Left lung (tissue), 10 donors: ENCODE results near the gene REPS1. TPM values are rescaled to one million over a fixed set of nuclear protein-coding genes. Genes with fewer than 3 reads are reported as not detected.

Source experiments
- ATAC-seq: fragments of 200-7000 bp; cut with Tn5 transposase; one replicate; pipeline ENCODE4 v1.9.1; 2020; ENCODE audit warnings: moderate library complexity
- DNase-seq, 4 donors: peaks; one replicate each; pipeline ENCODE4 v3.0.0-alpha.2; 2013 to 2020
- H3K27ac ChIP-seq, 2 donors: fragments of 200-600 bp; sonication (generic) in 1 of 2; one replicate each; pipeline versions ENCODE4 v1.5.0 to v1.8.0; 2020 to 2021
- H3K27me3 ChIP-seq, 2 donors: fragments of 200-600 bp; sonication (generic) in 1 of 2; one replicate each; pipeline versions ENCODE4 v1.5.0 to v1.8.0; 2020 to 2021
- H3K36me3 ChIP-seq, 2 donors: fragments of 200-600 bp; sonication (generic) in 1 of 2; one replicate each; pipeline versions ENCODE4 v1.5.0 to v1.8.0; 2020 to 2021
- H3K4me1 ChIP-seq, 2 donors: fragments of 200-600 bp; one replicate each; pipeline ENCODE4 v1.8.0; 2021
- H3K4me3 ChIP-seq, 2 donors: fragments of 200-600 bp; sonication (generic) in 1 of 2; one replicate each; pipeline versions ENCODE4 v1.5.0 to v1.8.0; 2020 to 2021; ENCODE audit warnings: mild to moderate bottlenecking in 1 of 2
- H3K9me3 ChIP-seq, 2 donors: fragments of 200-600 bp; sonication (generic) in 1 of 2; one replicate each; pipeline versions ENCODE4 v1.5.0 to v1.8.0; 2020 to 2021
- CTCF ChIP-seq, 2 donors: fragments of 200-600 bp; sonication (generic) in 1 of 2; IDR thresholded peaks; one replicate each; pipeline versions ENCODE4 v1.5.0 to v1.8.0; 2021; ENCODE audit warnings: antibody characterized with exemption in 2 of 2
- intact Hi-C, 2 donors: fragments of 100-400 bp; cut with DNase I; formaldehyde crosslinking; loops; one replicate each; pipeline versions ENCODE4 v1.11.2 to v1.14.2; 2022
- polyA plus RNA-seq, 6 donors: library from polyadenylated mRNA; unstranded; fragments of 120-200 nt; gene quantifications; one replicate each; pipeline ENCODE4 v1.2.1, GENCODE V29; 2013; ENCODE audit not compliant: insufficient read length in 6 of 6
- total RNA-seq, 2 donors: library from RNA; stranded (reverse); fragmentation: NEBNext Ultra II Directional; extraction: Animal tissue kit (Norgen Biotek cat#: 25700); gene quantifications; one replicate each; pipeline ENCODE4 v1.2.1, GENCODE V29; 2021
- donor health status: DM: no; HTN: yes; CAD: no.
- donor health status: DM: no; HTN: no; CAD: no.

Gene REPS1
- total and polyA plus RNA-seq, 8 donors = 29.3 to 83.9 (median 63.6) TPM

GRCh38 chr6:138897031-138897430 is 91.0 kb downstream of the REPS1 start:
- DNase-seq = no peak
- Histone ChIP-seq H3K9me3 (no peaks in the 10 kb centered on the region), H3K4me1 (no peaks in the 10 kb centered on the region), H3K4me3 (no peak overlapping the region), H3K36me3 (peaks cover 0 to 29% of the 10 kb centered on the region in 2 donors), H3K27ac (no peak overlapping the region), H3K27me3 (no peaks in the 10 kb centered on the region)
- no peak for ATAC-seq
- intact Hi-C loops = no loop called here
- TF ChIP-seq CTCF (IDR thresholded peaks at IDR 0.05) = no peak

GRCh38 chr6:138896104-138896756 is 91.8 kb downstream of the REPS1 start:
- Histone ChIP-seq H3K27ac (no peak overlapping the region), H3K27me3 (no peaks in the 10 kb centered on the region), H3K4me1 (no peaks in the 10 kb centered on the region), H3K9me3 (no peaks in the 10 kb centered on the region), H3K4me3 (no peak overlapping the region), H3K36me3 (peaks cover 0 to 21% of the 10 kb centered on the region in 2 donors)
- intact Hi-C loops = no loop called here
- ATAC-seq = no peak
- TF ChIP-seq CTCF (IDR thresholded peaks at IDR 0.05) = no peak
- DNase-seq = no peak

- H3K36me3 ChIP-seq = no peaks in the 10 kb centered on the region
- TF ChIP-seq CTCF (IDR thresholded peaks at IDR 0.05) = no peak
- ATAC-seq = no peak
These were observed 96.6 kb downstream of the REPS1 start for GRCh38 chr6:138891255-138891986.

GRCh38 chr6:138885156-138885819 is 102.8 kb downstream of the REPS1 start:
- intact Hi-C loops = no loop called here
- TF ChIP-seq CTCF (IDR thresholded peaks at IDR 0.05) = no peak
- DNase-seq (no peak), ATAC-seq (no peak)
- Histone ChIP-seq H3K27ac (no peak overlapping the region), H3K4me1 (no peaks in the 10 kb centered on the region), H3K4me3 (no peak overlapping the region), H3K27me3 (no peaks in the 10 kb centered on the region), H3K36me3 (no peaks in the 10 kb centered on the region), H3K9me3 (no peaks in the 10 kb centered on the region)

More at GRCh38 chr6:138891255-138891986, 96.6 kb downstream of the REPS1 start:
- DNase-seq = no peak
- Histone ChIP-seq H3K4me3 (no peak overlapping the region), H3K27ac (no peak overlapping the region), H3K9me3 (no peaks in the 10 kb centered on the region), H3K4me1 (no peaks in the 10 kb centered on the region), H3K27me3 (no peaks in the 10 kb centered on the region)
- intact Hi-C loops = no loop called here
